Upper lobe of right lung (tissue), 1 donor: ENCODE data around the gene PLD6. TPM values are rescaled to one million over a fixed set of nuclear protein-coding genes. Genes with fewer than 3 reads are reported as not detected.

Source experiments
- ATAC-seq: fragments of 200-7000 bp; cut with Tn5 transposase; one replicate; pipeline ENCODE4 v1.9.1; 2020; ENCODE audit warnings: mild to moderate bottlenecking, moderate library complexity
- DNase-seq: peaks from one replicate; pipeline ENCODE4 v3.0.0-alpha.2; 2020
- H3K27ac ChIP-seq: fragments of 200-600 bp; one replicate; pipeline ENCODE4 v1.8.0; 2022
- H3K27me3 ChIP-seq: fragments of 200-600 bp; one replicate; pipeline ENCODE4 v1.8.0; 2022; ENCODE audit warnings: mild to moderate bottlenecking
- H3K36me3 ChIP-seq: fragments of 200-600 bp; one replicate; pipeline ENCODE4 v1.8.0; 2022
- H3K4me1 ChIP-seq: fragments of 200-600 bp; one replicate; pipeline ENCODE4 v1.8.0; 2022
- H3K4me3 ChIP-seq: fragments of 200-600 bp; one replicate; pipeline ENCODE4 v1.8.0; 2022; ENCODE audit warnings: mild to moderate bottlenecking
- H3K9me3 ChIP-seq: fragments of 200-600 bp; one replicate; pipeline ENCODE4 v1.8.0; 2022
- CTCF ChIP-seq: fragments of 200-600 bp; IDR thresholded peaks from one replicate; pipeline ENCODE4 v1.8.0; 2022; ENCODE audit warnings: antibody characterized with exemption
- intact Hi-C: fragments of 100-400 bp; cut with DNase I; formaldehyde crosslinking; loops from one replicate; pipeline ENCODE4 v1.11.0; 2022
- total RNA-seq: library from RNA; stranded (reverse); fragmentation: NEBNext Ultra II Directional; extraction: Animal tissue kit (Norgen Biotek cat#: 25700); gene quantifications from one replicate; pipeline ENCODE4 v1.2.1, GENCODE V29; 2021
- donor health status: DM: no; HTN: yes; CAD: no; lungs with severe emphysema.

Gene PLD6
- total RNA-seq, 1 donor from 2014 or later: 4.9 TPM

GRCh38 chr17:17191961-17192381 is 14.2 kb downstream of the PLD6 start:
- Histone ChIP-seq H3K4me3 (no peak overlapping the region), H3K36me3 (peaks cover 28% of the 10 kb centered on the region), H3K9me3 (no peaks in the 10 kb centered on the region), H3K27me3 (no peaks in the 10 kb centered on the region), H3K4me1 (peaks cover under 1% of the 10 kb centered on the region), H3K27ac (no peak overlapping the region)
- no peak for DNase-seq
- intact Hi-C loops: no loop called here
- no peak for TF ChIP-seq CTCF
- ATAC-seq: no peak

- H3K27ac ChIP-seq: no peak overlapping the region
- intact Hi-C loops: no loop called here
- TF ChIP-seq CTCF: no peak
- no peak overlapping the region for H3K4me3 ChIP-seq
- DNase-seq: no peak
- no peaks in the 10 kb centered on the region for H3K9me3 ChIP-seq
- peak; percentile 42 for ATAC-seq
- peaks cover 6% of the 10 kb centered on the region for H3K4me1 ChIP-seq
- H3K36me3 ChIP-seq: peaks cover 28% of the 10 kb centered on the region
- no peaks in the 10 kb centered on the region for H3K27me3 ChIP-seq
Measured at GRCh38 chr17:17191346-17191792, 14.8 kb downstream of the PLD6 start.

GRCh38 chr17:17190188-17190587 is 15.9 kb downstream of the PLD6 start:
- TF ChIP-seq CTCF: no peak
- no peak for DNase-seq
- Histone ChIP-seq H3K4me3 (no peak overlapping the region), H3K4me1 (peaks cover 12% of the 10 kb centered on the region), H3K27me3 (no peaks in the 10 kb centered on the region), H3K9me3 (no peaks in the 10 kb centered on the region), H3K36me3 (peaks cover 33% of the 10 kb centered on the region), H3K27ac (no peak overlapping the region)
- intact Hi-C loops: no loop called here
- ATAC-seq: no peak

GRCh38 chr17:17189559-17189958 is 16.6 kb downstream of the PLD6 start:
- Histone ChIP-seq H3K36me3 (peaks cover 33% of the 10 kb centered on the region), H3K9me3 (no peaks in the 10 kb centered on the region), H3K27me3 (no peaks in the 10 kb centered on the region), H3K4me3 (no peak overlapping the region), H3K27ac (no peak overlapping the region), H3K4me1 (peaks cover 14% of the 10 kb centered on the region)
- ATAC-seq (no peak), DNase-seq (no peak)
- TF ChIP-seq CTCF: no peak
- intact Hi-C loops: no loop called here

GRCh38 chr17:17188586-17188985 is 17.5 kb downstream of the PLD6 start:
- intact Hi-C loops: no loop called here
- ATAC-seq: no peak
- peaks cover 18% of the 10 kb centered on the region for H3K4me1 ChIP-seq

More at GRCh38 chr17:17188586-17188985, 17.5 kb downstream of the PLD6 start:
- no peak overlapping the region for H3K4me3 ChIP-seq
- H3K27ac ChIP-seq: no peak overlapping the region
- no peaks in the 10 kb centered on the region for H3K27me3 ChIP-seq
- H3K36me3 ChIP-seq: peaks cover 42% of the 10 kb centered on the region
- no peak for DNase-seq
- TF ChIP-seq CTCF: no peak
- H3K9me3 ChIP-seq: no peaks in the 10 kb centered on the region
